ENCODE data around the gene CEMIP2. TPM values are rescaled to one million over a fixed set of nuclear protein-coding genes. Genes with fewer than 3 reads are reported as not detected.

Gene CEMIP2
- total and polyA plus RNA-seq, 2 donors (not counting 3 experiments of a cell fraction or from before 2014, with no cell fraction given), result 41.6 to 44.3 TPM

GRCh38 chr9:71655141-71655540, 113.2 kb downstream of the CEMIP2 start:
- intact Hi-C loops (cut with micrococcal nuclease) (no loop called here), dilution Hi-C loops (cut with MboI; ENCODE audit: extremely low pct_ligation_motif_present, low sequenced_read_pairs) (no loop called here)
- Histone ChIP-seq H3K27me3 (ENCODE audit: control insufficient read depth in 2 of 2, insufficient read depth in 2 of 2, low read length in 2 of 2) (no peaks in the 10 kb centered on the region), H3K79me2 (ENCODE audit: control insufficient read depth, insufficient read depth, low read length) (no peaks in the 10 kb centered on the region), H3K4me2 (ENCODE audit: insufficient read depth, low read length) (no peak overlapping the region), H4K20me1 (replicated peaks; ENCODE audit: control insufficient read depth, extremely low read depth, insufficient read depth, low read length) (no peaks in the 10 kb centered on the region), H3K9me3 (replicated peaks; ENCODE audit: control insufficient read depth, insufficient read depth, low read length) (no peaks in the 10 kb centered on the region), H2AFZ (ENCODE audit: low read depth, low read length) (no peak overlapping the region), H3K27ac (ENCODE audit: insufficient read depth, low read depth, low read length) (no peak overlapping the region), H3K4me1 (ENCODE audit: control insufficient read depth, extremely low read depth, insufficient read depth, low read length) (no peaks in the 10 kb centered on the region), H3K36me3 (ENCODE audit: control insufficient read depth in 2 of 2, extremely low read depth in 1 of 2, insufficient read depth in 2 of 2, low read length in 2 of 2) (no peaks in the 10 kb centered on the region), H3K4me3 (replicated peaks in 1 of 3; ENCODE audit: insufficient read depth in 1 of 3, low read depth in 1 of 3, low read length in 3 of 3) (no peak overlapping the region), H3K9me1 (replicated peaks; ENCODE audit: control insufficient read depth, extremely low read depth, insufficient read depth, low read length) (no peaks in the 10 kb centered on the region), H3K9ac (replicated peaks; ENCODE audit: extremely low read depth, insufficient read depth, low read length) (no peak overlapping the region)
- TF ChIP-seq CTCF (IDR thresholded peaks at IDR 0.05; ENCODE audit: extremely low read depth in 1 of 2, insufficient read depth in 1 of 2, low read depth in 1 of 2, low read length in 2 of 2) (no peak), FOS (IDR thresholded peaks at IDR 0.05; ENCODE audit: borderline replicate concordance, insufficient read depth, low read length) (no peak), GATA2 (IDR thresholded peaks at IDR 0.05; ENCODE audit: insufficient read depth, insufficient read length, low read depth, low read length) (no peak), MYC (IDR thresholded peaks at IDR 0.05; ENCODE audit: low read depth, low read length) (no peak), MAX (IDR thresholded peaks at IDR 0.05; ENCODE audit: insufficient read depth, insufficient read length) (no peak), JUN (IDR thresholded peaks at IDR 0.05; ENCODE audit: borderline replicate concordance, insufficient read depth, insufficient read length, low read depth) (no peak), POLR2AphosphoS5 (IDR thresholded peaks at IDR 0.05; ENCODE audit: insufficient read depth, low read depth, low read length) (no peak), EZH2 (IDR thresholded peaks at IDR 0.05; ENCODE audit: borderline replicate concordance, low read depth, low read length, severe bottlenecking) (no peak), POLR2A (IDR thresholded peaks at IDR 0.05; ENCODE audit: low read depth, low read length) (no peak)
- CTCF ChIA-PET, result interaction anchor here (2.0 kb wide), 1 partner anchor 8 kb away, joined by 7 read pairs; no protein-coding TSS in a partner anchor
- no TSS peak for BruUV-seq (replicated peaks)
- POLR2A ChIA-PET, result no interaction called here
- DNase-seq (ENCODE audit: low read depth, low spot score), result no peak
- no peak for FAIRE-seq
